Sigmoid colon (tissue), 7 donors: ENCODE results near the gene SAMHD1. TPM values are rescaled to one million over a fixed set of nuclear protein-coding genes. Genes with fewer than 3 reads are reported as not detected.

Experiments
- DNase-seq: peaks from one replicate; pipeline ENCODE4 v3.0.0-alpha.2; 2019
- H3K27ac ChIP-seq, 4 donors: fragments of 200-600 bp; sonication (generic); one replicate each; pipeline ENCODE4 v1.5.1; 2016 to 2019; ENCODE audit warnings: mild to moderate bottlenecking in 1 of 4
- H3K27me3 ChIP-seq, 3 donors: fragments of 200-600 bp; sonication (generic); one replicate each; pipeline ENCODE4 v1.5.1; 2019; ENCODE audit warnings: mild to moderate bottlenecking in 1 of 3
- H3K36me3 ChIP-seq, 4 donors: fragments of 200-600 bp; sonication (generic); one replicate each; pipeline ENCODE4 v1.5.1; 2016 to 2019
- H3K4me1 ChIP-seq, 4 donors: fragments of 200-600 bp; sonication (generic); one replicate each; pipeline ENCODE4 v1.5.1; 2017 to 2019
- H3K4me3 ChIP-seq, 4 donors: fragments of 200-600 bp; sonication (generic); one replicate each; pipeline ENCODE4 v1.5.1; 2017 to 2019; ENCODE audit warnings: mild to moderate bottlenecking in 2 of 4, moderate library complexity in 1 of 4
- H3K9me3 ChIP-seq, 4 donors: fragments of 200-600 bp in 3 of 4; sonication (generic) in 3 of 4; one replicate each; pipeline versions ENCODE4 v1.5.1 to v1.6.1; 2013 to 2019
- EP300 ChIP-seq, 4 donors: sonication (generic); formaldehyde crosslinking; IDR thresholded peaks; one replicate each; pipeline ENCODE4 v1.6.1; 2017; ENCODE audit warnings: antibody characterized with exemption in 4 of 4
- POLR2A ChIP-seq, 2 donors: fragments of 450-650 bp; IDR thresholded peaks; one replicate each; pipeline ENCODE4 v1.6.1; 2016; ENCODE audit warnings: antibody characterized with exemption in 2 of 2, mild to moderate bottlenecking in 2 of 2, moderate library complexity in 2 of 2
- POLR2AphosphoS5 ChIP-seq, 4 donors: sonication (generic); formaldehyde crosslinking; IDR thresholded peaks; one replicate each; pipeline ENCODE4 v1.6.1; 2017; ENCODE audit warnings: antibody characterized with exemption in 4 of 4
- WGBS, 2 donors: extraction: QIAGEN DNeasy Blood & Tissue Kit; methylation state at CpG; one replicate each; pipeline ENCODE4 v1.1.7; 2013; 5-methylcytosine and 5-hydroxymethylcytosine counted together
- intact Hi-C: fragments of 100-400 bp; cut with DNase I; formaldehyde crosslinking; loops from one replicate; pipeline ENCODE4 v1.15.1; 2023
- polyA plus RNA-seq, 3 donors: library from polyadenylated mRNA; stranded (reverse); fragments of 200-250 nt; gene quantifications; one replicate each; pipeline ENCODE4 v1.2.3, GENCODE V29; 2013
- total RNA-seq, 4 donors: library from RNA; depleted of rRNA; stranded (reverse); fragments of >200 nt; gene quantifications; one replicate each; pipeline ENCODE4 v1.1.0, GENCODE V29; 2016
- TF ChIP-seq, protein P1 (sequence below), 4 experiments: fragments of 450-650 bp in 3 of 4; fragments of 200-600 bp in 1 of 4; IDR thresholded peaks; one replicate each; pipeline ENCODE4 v1.5.1; 2016 to 2019; ENCODE audit warnings: antibody characterized with exemption in 4 of 4, mild to moderate bottlenecking in 3 of 4, moderate library complexity in 2 of 4
- donor health status: healthy with polysubstance abuse.
- donor health status: Bipolar disorder and iron deficiency.
- donor health status: healthy.

The SAMHD1 gene
- total and polyA plus RNA-seq, 7 donors = 27.0 to 179 (median 89.6) TPM

- no peaks in the 10 kb centered on the region for H3K27me3 ChIP-seq
- TF ChIP-seq POLR2AphosphoS5 (IDR thresholded peaks at IDR 0.05) (peak in 2 of 4 donors; percentile 80 to 85), POLR2A (IDR thresholded peaks at IDR 0.05) (no peak)
- intact Hi-C loops = loop anchor here (1.0 to 10.0 kb wide), 7 partner anchors 16 to 398 kb away; partner anchors contain the start of genes DSN1, NDRG3 and RAB5IF
- DNase-seq = no peak
- WGBS, 2 donors = 1 to 2% methylated on average over 129 of the region's 129 CpGs
- peaks cover 0 to 50% (median 50%) of the 10 kb centered on the region in 4 donors for H3K4me1 ChIP-seq
- H3K36me3 ChIP-seq = no peaks in the 10 kb centered on the region
- no peaks in the 10 kb centered on the region for H3K9me3 ChIP-seq
- peak overlapping the region; percentile 96 to 99 (median 98) for H3K27ac ChIP-seq
- peak overlapping the region; percentile 65 to 82 (median 73) for H3K4me3 ChIP-seq
Observed at GRCh38 chr20:36862857-36863668, 88.4 kb downstream of the SAMHD1 start.

- TF ChIP-seq, protein P1, sequence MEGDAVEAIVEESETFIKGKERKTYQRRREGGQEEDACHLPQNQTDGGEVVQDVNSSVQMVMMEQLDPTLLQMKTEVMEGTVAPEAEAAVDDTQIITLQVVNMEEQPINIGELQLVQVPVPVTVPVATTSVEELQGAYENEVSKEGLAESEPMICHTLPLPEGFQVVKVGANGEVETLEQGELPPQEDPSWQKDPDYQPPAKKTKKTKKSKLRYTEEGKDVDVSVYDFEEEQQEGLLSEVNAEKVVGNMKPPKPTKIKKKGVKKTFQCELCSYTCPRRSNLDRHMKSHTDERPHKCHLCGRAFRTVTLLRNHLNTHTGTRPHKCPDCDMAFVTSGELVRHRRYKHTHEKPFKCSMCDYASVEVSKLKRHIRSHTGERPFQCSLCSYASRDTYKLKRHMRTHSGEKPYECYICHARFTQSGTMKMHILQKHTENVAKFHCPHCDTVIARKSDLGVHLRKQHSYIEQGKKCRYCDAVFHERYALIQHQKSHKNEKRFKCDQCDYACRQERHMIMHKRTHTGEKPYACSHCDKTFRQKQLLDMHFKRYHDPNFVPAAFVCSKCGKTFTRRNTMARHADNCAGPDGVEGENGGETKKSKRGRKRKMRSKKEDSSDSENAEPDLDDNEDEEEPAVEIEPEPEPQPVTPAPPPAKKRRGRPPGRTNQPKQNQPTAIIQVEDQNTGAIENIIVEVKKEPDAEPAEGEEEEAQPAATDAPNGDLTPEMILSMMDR (IDR thresholded peaks at IDR 0.05) = no peak
- peak; percentile 71 to 87 for TF ChIP-seq POLR2A (IDR thresholded peaks at IDR 0.05)
- peak; percentile 85 to 95 (median 90) for TF ChIP-seq POLR2AphosphoS5 (IDR thresholded peaks at IDR 0.05)
- TF ChIP-seq EP300 (IDR thresholded peaks at IDR 0.05) = peak in 1 of 4 donors; percentile 26
- H3K4me3 ChIP-seq = peak overlapping the region; percentile 65 to 82 (median 73)
- no peaks in the 10 kb centered on the region for H3K36me3 ChIP-seq
- H3K27ac ChIP-seq = peak overlapping the region; percentile 96 to 99 (median 98)
- WGBS, 2 donors = 34 to 47% methylated on average over 45 of the region's 45 CpGs
- no peaks in the 10 kb centered on the region for H3K27me3 ChIP-seq
- intact Hi-C loops = loop anchor here (1.0 to 10.0 kb wide), 7 partner anchors 15 to 397 kb away; partner anchors contain the start of genes DSN1, NDRG3 and RAB5IF
- peak; percentile 98 for DNase-seq
- peaks cover 0 to 59% (median 59%) of the 10 kb centered on the region in 4 donors for H3K4me1 ChIP-seq
- H3K9me3 ChIP-seq = no peaks in the 10 kb centered on the region
Observed at GRCh38 chr20:36861875-36862801, 89.4 kb downstream of the SAMHD1 start.

- TF ChIP-seq POLR2A (IDR thresholded peaks at IDR 0.05) = no peak
- TF ChIP-seq, protein P1 (IDR thresholded peaks at IDR 0.05) = no peak
- no peak for TF ChIP-seq POLR2AphosphoS5 (IDR thresholded peaks at IDR 0.05)
- no peak for TF ChIP-seq EP300 (IDR thresholded peaks at IDR 0.05)
- H3K9me3 ChIP-seq = no peaks in the 10 kb centered on the region
- peak; percentile 89 for DNase-seq
- intact Hi-C loops = loop anchor here (5.0 to 10.0 kb wide), 5 partner anchors 47 to 397 kb away; partner anchors contain the start of genes DSN1, NDRG3 and RAB5IF
- peaks cover 0 to 65% (median 65%) of the 10 kb centered on the region in 4 donors for H3K4me1 ChIP-seq
- H3K36me3 ChIP-seq = no peaks in the 10 kb centered on the region
- peak overlapping the region; percentile 65 to 82 (median 73) for H3K4me3 ChIP-seq
- H3K27me3 ChIP-seq = no peaks in the 10 kb centered on the region
- peak overlapping the region; percentile 96 to 99 (median 98) for H3K27ac ChIP-seq
- WGBS, 2 donors = 71 to 75% methylated on average over 7 of the region's 7 CpGs
Observed at GRCh38 chr20:36861625-36861874, 90.0 kb downstream of the SAMHD1 start.

- no peaks in the 10 kb centered on the region for H3K9me3 ChIP-seq
- H3K4me1 ChIP-seq = peaks cover 0 to 71% (median 70%) of the 10 kb centered on the region in 4 donors
Observed at GRCh38 chr20:36860811-36861624, 90.5 kb downstream of the SAMHD1 start.

GRCh38 chr20:36860339-36860738 lies 91.2 kb downstream of the SAMHD1 start:
- DNase-seq = no peak
- TF ChIP-seq, protein P1 (IDR thresholded peaks at IDR 0.05) = no peak
- peak in 2 of 4 donors; percentile 16 to 53 for TF ChIP-seq POLR2AphosphoS5 (IDR thresholded peaks at IDR 0.05)
- Histone ChIP-seq H3K4me3 (peak overlapping the region in 1 of 4 donors; percentile 69), H3K27me3 (no peaks in the 10 kb centered on the region), H3K4me1 (peaks cover 0 to 77% (median 77%) of the 10 kb centered on the region in 4 donors), H3K27ac (peak overlapping the region; percentile 96 to 99 (median 98)), H3K9me3 (no peaks in the 10 kb centered on the region), H3K36me3 (no peaks in the 10 kb centered on the region)
- intact Hi-C loops = loop anchor here (5.0 to 10.0 kb wide), 5 partner anchors 46 to 396 kb away; partner anchors contain the start of genes DSN1, NDRG3 and RAB5IF
- 80 to 82% methylated on average over 5 of the region's 5 CpGs for WGBS, 2 donors

More at GRCh38 chr20:36860811-36861624, 90.5 kb downstream of the SAMHD1 start:
- no peak for DNase-seq
- TF ChIP-seq POLR2AphosphoS5 (IDR thresholded peaks at IDR 0.05) (peak in 2 of 4 donors; percentile 23 to 37), POLR2A (IDR thresholded peaks at IDR 0.05) (no peak)
- no peaks in the 10 kb centered on the region for H3K36me3 ChIP-seq
- peak overlapping the region; percentile 96 to 99 (median 98) for H3K27ac ChIP-seq
- peak overlapping the region in 3 of 4 donors; percentile 69 to 82 (median 77) for H3K4me3 ChIP-seq
- no peaks in the 10 kb centered on the region for H3K27me3 ChIP-seq
- WGBS, 2 donors = 87 to 89% methylated on average over 14 of the region's 14 CpGs
- intact Hi-C loops = loop anchor here (5.0 to 10.0 kb wide), 5 partner anchors 46 to 396 kb away; partner anchors contain the start of genes DSN1, NDRG3 and RAB5IF
